Measurements from ENCODE around the gene SEPSECS.

SEPSECS gene

DNA sequence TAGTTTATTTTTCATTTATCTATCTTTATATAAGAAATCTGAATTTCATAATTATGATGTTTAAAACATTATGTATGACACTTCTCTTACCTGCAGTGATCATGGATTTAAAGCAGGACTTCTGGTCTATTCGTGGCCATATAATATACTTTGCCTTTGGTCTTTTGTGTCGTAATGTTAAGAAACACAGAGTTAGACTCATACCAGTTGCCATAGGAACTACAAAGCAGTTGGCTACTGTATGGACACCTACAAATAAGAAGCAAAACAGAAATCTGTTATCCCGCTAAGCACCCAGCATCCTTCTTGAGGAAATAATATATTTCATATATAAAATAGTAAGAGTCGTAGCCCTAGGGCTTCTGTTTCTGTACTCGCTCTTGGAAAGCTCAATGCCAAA, 4.3 kb downstream of the SEPSECS start:
- no peak for DNase-seq (ENCODE audit: low read depth in 2 of 2)

- no peak for DNase-seq (ENCODE audit: low read depth in 2 of 2)
Observed at GRCh38 chr4:25154594-25155265, 5.5 kb downstream of the SEPSECS start.

GRCh38 chr4:25146076-25146475, 14.2 kb downstream of the SEPSECS start:
- DNase-seq (ENCODE audit: low read depth in 2 of 2), result no peak

- DNase-seq (ENCODE audit: low read depth in 2 of 2), result no peak
Observed at GRCh38 chr4:25144870-25145481, 15.3 kb downstream of the SEPSECS start.

GRCh38 chr4:25142468-25142867, 17.8 kb downstream of the SEPSECS start:
- no peak for DNase-seq (ENCODE audit: low read depth in 2 of 2)

DNA sequence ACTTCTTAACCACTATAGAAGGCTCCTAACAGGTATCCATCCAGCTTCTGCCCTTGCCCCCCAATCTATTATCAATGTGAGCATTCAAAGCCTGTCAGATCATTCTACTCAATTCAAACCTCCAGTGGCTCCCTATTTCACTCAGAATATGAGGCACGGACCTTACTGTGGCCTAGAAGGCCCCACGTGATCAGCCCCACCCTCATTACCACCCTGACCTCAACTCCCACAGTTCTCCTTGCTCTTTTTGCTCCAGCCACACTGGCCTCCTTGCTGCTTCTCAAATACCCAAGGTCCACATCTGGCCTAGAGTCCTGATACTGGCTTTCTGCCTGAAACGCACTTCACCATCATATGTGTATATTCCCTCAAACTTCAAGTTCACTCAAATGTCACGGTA, 18.7 kb downstream of the SEPSECS start:
- DNase-seq (ENCODE audit: low read depth in 2 of 2), result no peak

DNA sequence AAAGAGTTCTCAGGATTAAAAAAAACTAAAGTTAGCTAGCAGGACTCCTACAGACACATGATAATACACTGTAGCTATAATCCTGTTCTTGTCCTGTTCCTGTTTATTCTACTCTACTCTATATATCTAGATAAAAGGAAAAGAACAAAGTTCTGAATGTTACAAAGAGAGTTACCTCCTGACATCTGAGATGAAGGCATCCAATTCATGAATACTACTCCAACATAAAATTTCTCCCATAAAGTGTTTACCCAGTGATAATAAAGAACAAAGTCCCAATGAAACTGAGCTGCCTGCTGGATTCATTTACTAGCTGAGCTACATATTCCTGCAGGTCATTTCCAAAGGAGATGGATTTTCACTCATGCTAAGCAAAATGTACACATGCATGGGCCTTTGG, 27.1 kb downstream of the SEPSECS start:
- DNase-seq (ENCODE audit: low read depth in 2 of 2), result no peak

DNA sequence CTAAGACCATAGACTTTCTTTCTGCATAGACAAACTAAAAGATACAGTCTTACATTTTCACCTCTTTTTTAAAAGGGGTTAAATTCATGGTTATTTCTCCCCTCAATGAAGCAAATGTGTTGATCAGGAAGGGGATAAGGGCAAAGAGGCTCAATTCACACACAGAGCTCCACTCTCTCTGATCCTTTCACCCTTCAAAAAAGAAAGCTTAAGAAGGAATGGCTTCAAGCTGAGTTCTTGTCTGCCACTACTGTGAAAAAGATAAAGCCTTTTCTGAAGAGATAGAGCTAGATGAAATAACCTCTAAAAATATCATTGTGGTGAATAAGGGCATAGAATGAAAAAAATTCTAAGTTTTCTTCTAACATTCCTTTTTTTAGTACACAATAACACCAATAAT, 28.3 kb downstream of the SEPSECS start:
- DNase-seq (ENCODE audit: low read depth in 2 of 2), result no peak

- DNase-seq (ENCODE audit: low read depth in 2 of 2), result no peak
Observed at GRCh38 chr4:25131381-25131780, 28.9 kb downstream of the SEPSECS start.

DNA sequence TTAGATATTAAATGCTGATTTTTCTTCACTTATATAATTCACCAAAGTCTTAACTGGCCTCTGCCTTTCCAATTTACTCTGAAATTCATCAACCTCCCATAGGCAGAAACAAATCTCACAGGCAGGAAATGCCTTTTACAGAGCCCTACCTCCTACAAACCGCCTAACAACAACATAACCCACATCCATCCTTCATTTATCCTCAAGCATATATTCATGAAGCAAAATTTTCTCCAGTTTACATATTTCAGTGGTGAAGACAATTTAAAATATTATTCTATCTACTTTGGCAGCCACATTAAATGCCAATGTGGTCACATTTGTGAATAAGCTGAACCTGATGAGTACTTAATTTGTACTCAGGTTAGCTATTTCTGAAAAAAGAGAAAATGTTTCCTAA, 30.3 kb downstream of the SEPSECS start:
- no peak for DNase-seq (ENCODE audit: low read depth in 2 of 2)

GRCh38 chr4:25128671-25129070, 31.6 kb downstream of the SEPSECS start:
- no peak for DNase-seq (ENCODE audit: low read depth in 2 of 2)

- DNase-seq (ENCODE audit: low read depth in 2 of 2), result no peak
Observed at GRCh38 chr4:25123236-25123635, 37.0 kb downstream of the SEPSECS start.

DNA sequence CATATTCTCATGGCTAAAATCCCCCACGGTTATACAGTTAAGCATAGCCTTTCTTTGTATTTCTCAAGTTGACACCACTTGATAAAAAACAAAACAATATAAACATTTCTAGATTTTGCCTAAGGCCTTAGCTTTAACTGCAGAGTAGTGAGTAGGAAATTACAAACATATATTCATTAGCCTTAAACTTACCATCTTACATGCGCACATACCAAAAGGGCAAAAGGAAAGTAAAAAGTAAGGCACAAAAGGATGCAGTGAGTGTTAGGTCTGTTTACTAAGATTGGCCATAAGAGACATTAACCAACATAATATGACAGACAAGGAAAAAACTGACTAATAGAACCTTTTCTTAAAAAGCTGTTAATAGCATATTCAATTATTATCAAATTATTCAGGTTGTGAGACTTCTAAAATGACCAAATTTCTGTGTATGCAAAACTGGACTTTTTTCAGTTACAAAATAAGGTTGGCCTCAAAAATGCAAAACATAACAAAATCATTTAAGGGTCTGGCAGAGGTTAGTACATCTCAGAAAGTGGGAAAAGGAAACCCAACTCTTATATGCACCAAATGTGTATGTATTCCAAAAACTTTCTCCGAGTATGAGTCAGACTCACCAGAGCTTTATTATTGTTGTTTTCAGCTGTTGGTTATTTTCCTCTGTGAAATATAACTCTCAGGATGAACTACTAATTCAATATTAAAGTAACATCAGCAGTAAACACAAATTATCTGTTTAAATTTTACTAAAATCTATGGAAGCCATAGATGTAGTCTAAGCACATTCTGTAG, 39.9 kb downstream of the SEPSECS start:
- no peak for DNase-seq (ENCODE audit: low read depth in 2 of 2)

DNA sequence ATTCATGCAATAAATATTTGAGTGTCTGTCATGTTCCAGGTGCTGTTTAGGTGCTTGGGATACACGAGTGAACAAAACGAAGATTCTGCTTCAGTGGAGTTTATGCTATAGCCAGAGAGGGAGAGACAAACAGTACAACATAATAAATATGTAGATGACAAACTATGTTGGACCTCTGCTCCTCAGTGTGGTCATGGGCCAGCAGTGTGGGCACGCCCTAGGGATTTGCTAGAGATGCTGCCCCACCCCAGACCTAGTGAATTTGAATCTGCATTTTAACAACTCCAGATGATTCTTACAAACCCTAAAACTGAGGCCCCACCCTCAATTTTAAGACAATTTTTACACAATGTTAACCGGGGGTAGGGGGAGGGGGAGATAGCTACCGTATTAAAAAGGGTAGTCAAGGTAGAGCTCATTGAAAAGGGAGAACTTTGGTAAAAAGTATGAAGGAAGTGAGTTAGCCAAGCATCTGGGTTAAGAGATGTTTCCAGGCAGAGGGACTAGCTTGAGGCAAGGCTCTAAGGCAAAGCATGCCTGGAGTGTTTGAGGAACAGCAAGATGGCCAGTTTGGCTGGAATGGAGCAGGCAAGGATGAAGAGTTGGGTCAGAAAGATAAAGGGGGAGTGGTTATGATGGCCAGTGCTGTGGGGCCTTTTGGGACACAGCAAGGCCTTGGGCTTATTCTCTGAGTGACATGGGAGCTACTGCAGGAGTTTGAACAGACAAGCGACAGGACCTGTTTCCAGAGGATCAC, 42.4 kb downstream of the SEPSECS start:
- DNase-seq (ENCODE audit: low read depth in 2 of 2), result no peak

DNA sequence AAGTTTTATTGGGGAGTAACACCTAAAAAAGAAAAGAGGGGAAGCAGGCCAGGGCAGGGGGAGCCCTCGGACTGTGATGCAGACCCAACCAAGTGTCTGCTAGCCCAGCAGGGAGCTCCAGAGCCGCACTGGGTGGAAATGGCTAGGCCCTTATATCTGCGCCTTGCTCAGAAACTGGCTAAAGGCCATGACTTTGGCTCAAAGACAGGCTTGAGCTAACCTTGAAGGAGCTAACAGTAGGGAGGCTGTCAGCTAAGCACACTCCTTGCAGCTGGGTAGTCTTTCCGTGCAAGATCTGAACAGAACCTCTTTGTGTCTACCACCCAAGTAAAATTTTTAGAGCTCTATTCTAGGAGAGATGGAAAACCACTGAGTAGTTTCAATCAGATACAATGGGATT, 43.0 kb downstream of the SEPSECS start:
- no peak for DNase-seq (ENCODE audit: low read depth in 2 of 2)

GRCh38 chr4:25113915-25114904, 46.0 kb downstream of the SEPSECS start:
- no peak for DNase-seq (ENCODE audit: low read depth in 2 of 2)

GRCh38 chr4:25112995-25113380, 47.3 kb downstream of the SEPSECS start:
- no peak for DNase-seq (ENCODE audit: low read depth in 2 of 2)

- DNase-seq (ENCODE audit: low read depth in 2 of 2), result no peak
Observed at GRCh38 chr4:25112366-25112994, 47.8 kb downstream of the SEPSECS start.

GRCh38 chr4:25111648-25112196, 48.5 kb downstream of the SEPSECS start:
- no peak for DNase-seq (ENCODE audit: low read depth in 2 of 2)

All from stimulated activated CD8-positive, alpha-beta memory T cell treated with anti-CD3 and anti-CD28 coated beads, Interleukin-15, amount 100 ng/mL, for 4 hours (primary cell).